Left ventricle myocardium inferior (tissue), 1 donor: ENCODE data around the gene KCNC1. TPM values are rescaled to one million over a fixed set of nuclear protein-coding genes. Genes with fewer than 3 reads are reported as not detected.

Experiments used
- DNase-seq: peaks from one replicate; pipeline ENCODE4 v3.0.0-alpha.2; 2020
- H3K27ac ChIP-seq: fragments of 200-600 bp; replicated peaks from 2 replicates; pipeline ENCODE4 v1.8.0; 2021
- H3K27me3 ChIP-seq: fragments of 200-600 bp; 2 replicates; pipeline ENCODE4 v1.8.0; 2021; ENCODE audit warnings: low read depth
- H3K36me3 ChIP-seq: fragments of 200-600 bp; 2 replicates; pipeline ENCODE4 v1.8.0; 2021
- H3K4me1 ChIP-seq: fragments of 200-600 bp; 2 replicates; pipeline ENCODE4 v1.8.0; 2021
- H3K4me3 ChIP-seq: fragments of 200-600 bp; 2 replicates; pipeline ENCODE4 v1.8.0; 2021; ENCODE audit warnings: mild to moderate bottlenecking, moderate library complexity
- H3K9me3 ChIP-seq: fragments of 200-600 bp; replicated peaks from 2 replicates; pipeline ENCODE4 v1.8.0; 2021
- intact Hi-C: fragments of 100-400 bp; cut with micrococcal nuclease; formaldehyde crosslinking; loops from one replicate; pipeline ENCODE4 v1.11.0; 2022
- total RNA-seq: library from RNA; stranded (reverse); fragmentation: NEBNext Ultra II Directional; extraction: Animal tissue kit (Norgen Biotek cat#: 25700); gene quantifications from one replicate; pipeline ENCODE4 v1.2.1, GENCODE V29; 2021
- TF ChIP-seq, protein P1 (sequence below): fragments of 200-600 bp; IDR thresholded peaks from 2 replicates; pipeline ENCODE4 v1.8.0; 2021; ENCODE audit warnings: antibody characterized with exemption, mild to moderate bottlenecking, borderline replicate concordance
- donor health status: DM: no; HTN: yes; CAD: no; lungs with severe emphysema.

The KCNC1 gene
- total RNA-seq, 1 donor from 2014 or later = not detected

DNA sequence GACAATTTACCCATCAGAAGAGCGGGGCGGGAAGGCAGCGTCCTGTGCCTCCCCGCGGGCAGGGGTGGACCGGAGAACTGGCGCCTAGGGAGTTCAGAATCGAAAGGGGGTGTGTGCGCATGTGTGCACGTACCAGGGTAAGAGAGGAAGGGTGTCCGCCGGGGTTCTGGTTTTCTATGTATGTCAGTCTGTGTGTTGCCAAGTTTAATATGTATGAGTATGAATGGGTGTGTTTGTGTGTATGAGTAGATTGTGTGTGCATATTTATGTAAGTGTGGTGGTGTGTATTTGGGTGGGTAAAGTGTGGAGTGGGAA lies 2.0 kb downstream of the KCNC1 start:
- Histone ChIP-seq H3K9me3 (no peaks in the 10 kb centered on the region), H3K27ac (no peak overlapping the region), H3K4me3 (no peak overlapping the region), H3K27me3 (peaks cover 95% of the 10 kb centered on the region), H3K36me3 (no peaks in the 10 kb centered on the region), H3K4me1 (peaks cover 21% of the 10 kb centered on the region)
- intact Hi-C loops = no loop called here
- DNase-seq = no peak
- TF ChIP-seq, protein P1, sequence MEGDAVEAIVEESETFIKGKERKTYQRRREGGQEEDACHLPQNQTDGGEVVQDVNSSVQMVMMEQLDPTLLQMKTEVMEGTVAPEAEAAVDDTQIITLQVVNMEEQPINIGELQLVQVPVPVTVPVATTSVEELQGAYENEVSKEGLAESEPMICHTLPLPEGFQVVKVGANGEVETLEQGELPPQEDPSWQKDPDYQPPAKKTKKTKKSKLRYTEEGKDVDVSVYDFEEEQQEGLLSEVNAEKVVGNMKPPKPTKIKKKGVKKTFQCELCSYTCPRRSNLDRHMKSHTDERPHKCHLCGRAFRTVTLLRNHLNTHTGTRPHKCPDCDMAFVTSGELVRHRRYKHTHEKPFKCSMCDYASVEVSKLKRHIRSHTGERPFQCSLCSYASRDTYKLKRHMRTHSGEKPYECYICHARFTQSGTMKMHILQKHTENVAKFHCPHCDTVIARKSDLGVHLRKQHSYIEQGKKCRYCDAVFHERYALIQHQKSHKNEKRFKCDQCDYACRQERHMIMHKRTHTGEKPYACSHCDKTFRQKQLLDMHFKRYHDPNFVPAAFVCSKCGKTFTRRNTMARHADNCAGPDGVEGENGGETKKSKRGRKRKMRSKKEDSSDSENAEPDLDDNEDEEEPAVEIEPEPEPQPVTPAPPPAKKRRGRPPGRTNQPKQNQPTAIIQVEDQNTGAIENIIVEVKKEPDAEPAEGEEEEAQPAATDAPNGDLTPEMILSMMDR = no peak

DNA sequence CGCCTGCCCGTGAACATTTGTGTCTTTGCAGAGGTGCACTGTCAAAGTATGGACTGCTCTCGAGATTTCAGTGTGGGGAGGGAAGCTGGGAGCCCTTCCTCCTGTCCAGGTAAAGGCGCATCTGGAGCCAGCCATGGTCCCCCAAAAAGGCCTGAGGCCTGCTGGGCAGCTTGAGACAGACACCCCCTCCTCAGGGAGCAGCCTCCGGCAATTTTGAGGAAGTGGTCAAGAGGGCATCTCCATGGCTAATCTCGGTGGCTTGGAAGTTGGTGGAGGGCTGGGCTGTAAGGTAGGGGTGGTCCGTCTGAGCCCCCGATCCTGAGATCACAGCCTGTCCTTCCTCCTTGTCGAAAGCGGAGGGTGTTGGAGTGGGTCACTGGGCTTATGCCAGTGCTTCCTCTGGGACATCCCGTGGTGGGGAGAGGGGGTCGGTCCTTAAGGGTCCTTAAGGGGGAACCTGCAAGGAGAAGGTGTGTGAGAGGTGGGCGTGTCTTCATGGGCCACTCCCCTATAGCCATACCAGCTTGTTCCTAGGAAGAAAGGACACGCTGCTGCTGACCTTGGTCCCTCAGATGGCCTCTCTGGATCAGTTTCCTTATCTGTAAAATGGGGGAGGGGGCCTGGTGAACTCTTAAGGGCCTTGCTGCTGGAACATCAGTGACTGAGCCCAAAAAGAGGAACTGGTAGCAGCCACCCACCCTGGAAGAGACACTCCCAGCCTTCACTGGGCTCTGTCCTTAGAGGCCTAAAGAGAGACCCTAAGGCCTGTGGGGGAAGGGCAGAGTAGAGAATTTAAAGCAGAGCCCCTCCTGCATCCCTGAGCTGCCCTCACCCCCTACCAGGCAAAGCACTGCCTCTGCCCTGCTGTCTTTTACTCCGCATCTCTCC lies 2.6 kb downstream of the KCNC1 start:
- no peak for DNase-seq
- TF ChIP-seq, protein P1 = no peak
- no peak overlapping the region for H3K27ac ChIP-seq
- intact Hi-C loops = no loop called here
- H3K9me3 ChIP-seq = no peaks in the 10 kb centered on the region
- no peak overlapping the region for H3K4me3 ChIP-seq
- H3K36me3 ChIP-seq = no peaks in the 10 kb centered on the region
- H3K27me3 ChIP-seq = peaks cover 92% of the 10 kb centered on the region
- H3K4me1 ChIP-seq = peaks cover 21% of the 10 kb centered on the region

DNA sequence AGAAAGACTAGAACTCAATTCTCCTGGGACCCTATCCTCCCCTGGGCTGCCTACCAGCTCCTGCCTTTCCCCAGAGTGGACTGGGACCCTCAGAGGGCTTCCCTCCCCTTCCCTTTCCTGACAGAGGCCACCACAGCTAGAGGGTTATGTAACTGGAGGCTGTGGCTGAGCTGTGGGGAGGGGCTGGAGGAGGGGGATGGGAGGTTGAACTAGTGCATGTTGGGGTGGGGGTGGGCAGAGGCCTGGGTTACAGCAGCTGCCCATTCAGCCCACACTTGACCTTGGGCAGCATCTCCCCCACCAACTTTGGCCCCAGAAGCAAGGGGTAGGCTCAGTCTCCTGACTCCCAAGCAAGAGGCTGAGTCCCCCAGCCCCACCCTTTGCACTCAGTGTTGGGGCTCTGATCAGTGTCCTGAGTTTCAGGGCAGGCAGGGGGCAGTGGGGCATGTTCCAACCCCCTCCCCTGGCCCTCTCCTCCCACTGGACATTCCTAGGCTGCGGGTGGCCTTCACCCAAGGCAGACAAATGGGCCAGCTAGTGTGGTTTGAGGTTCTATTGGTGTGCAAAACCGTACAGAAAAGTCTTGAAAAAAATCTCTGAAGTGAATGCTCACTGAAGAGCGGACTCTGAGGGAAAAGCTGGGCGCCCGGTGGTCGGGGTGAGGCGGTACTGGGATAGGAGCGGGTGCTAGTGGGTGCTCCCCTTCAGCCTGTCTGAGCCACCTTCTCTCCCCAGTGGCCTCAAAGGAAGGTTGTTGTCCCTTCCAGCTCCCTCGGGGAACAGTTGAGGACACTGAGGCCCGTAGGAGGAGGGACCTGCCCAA lies 3.8 kb downstream of the KCNC1 start:
- intact Hi-C loops = no loop called here
- H3K27me3 ChIP-seq = peaks cover 82% of the 10 kb centered on the region
- DNase-seq = no peak
- no peaks in the 10 kb centered on the region for H3K9me3 ChIP-seq
- peaks cover 21% of the 10 kb centered on the region for H3K4me1 ChIP-seq
- TF ChIP-seq, protein P1 = no peak
- H3K4me3 ChIP-seq = no peak overlapping the region
- no peak overlapping the region for H3K27ac ChIP-seq
- no peaks in the 10 kb centered on the region for H3K36me3 ChIP-seq

DNA sequence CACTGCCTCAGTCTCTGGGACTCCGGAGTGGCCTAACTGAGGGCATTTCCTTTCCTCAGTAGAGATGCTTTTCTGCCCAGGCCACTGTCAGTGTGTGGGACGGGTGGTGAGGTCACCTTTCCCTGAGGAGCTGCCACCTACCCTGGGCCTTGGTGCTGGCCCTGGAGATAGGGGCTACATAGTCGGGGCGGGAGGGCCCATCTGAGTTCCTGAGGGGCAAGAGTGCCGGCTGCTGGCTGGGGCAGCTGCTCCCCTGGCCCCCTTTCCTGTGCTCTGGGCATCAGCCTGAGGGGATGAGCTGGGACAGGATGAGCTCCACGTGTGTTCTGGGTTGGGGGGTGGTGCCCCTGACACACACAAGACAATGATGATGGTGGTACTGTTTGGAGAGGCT lies 5.4 kb downstream of the KCNC1 start:
- no peak overlapping the region for H3K4me3 ChIP-seq
- no peak for DNase-seq
- H3K36me3 ChIP-seq = no peaks in the 10 kb centered on the region
- H3K27ac ChIP-seq = no peak overlapping the region
- H3K27me3 ChIP-seq = peaks cover 70% of the 10 kb centered on the region
- H3K4me1 ChIP-seq = peaks cover 16% of the 10 kb centered on the region
- intact Hi-C loops = no loop called here
- no peaks in the 10 kb centered on the region for H3K9me3 ChIP-seq
- TF ChIP-seq, protein P1 = no peak

DNA sequence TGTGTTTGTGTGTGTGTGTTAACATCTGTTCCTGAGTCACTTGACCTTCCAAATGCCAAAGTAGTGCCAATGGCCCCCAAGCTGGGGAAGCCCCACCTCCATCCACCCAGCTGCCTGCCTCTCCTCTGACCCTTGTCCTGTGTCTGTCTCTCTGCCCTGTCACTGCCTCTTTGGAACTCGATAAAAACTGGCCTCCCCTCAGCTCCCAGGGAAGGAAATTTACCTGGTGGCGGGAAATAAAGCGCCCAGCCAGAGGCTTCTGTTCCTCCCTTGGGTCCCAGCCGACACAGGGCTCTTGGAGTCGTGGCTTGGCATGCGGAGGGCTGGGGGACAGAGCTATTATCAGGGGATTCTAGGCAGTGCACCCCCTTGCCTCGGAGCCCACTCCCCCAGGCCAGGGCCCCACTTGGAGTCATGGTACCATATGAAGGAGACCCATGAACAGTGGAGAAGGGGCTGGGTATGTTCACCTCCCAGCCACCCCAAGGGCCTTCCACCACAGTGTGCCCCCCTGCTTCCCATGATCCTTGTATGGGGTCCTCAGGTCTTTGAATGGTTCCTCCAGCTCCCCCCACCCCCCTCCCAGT lies 6.2 kb downstream of the KCNC1 start:
- Histone ChIP-seq H3K27me3 (peaks cover 70% of the 10 kb centered on the region), H3K4me3 (no peak overlapping the region), H3K4me1 (peaks cover 8% of the 10 kb centered on the region), H3K9me3 (no peaks in the 10 kb centered on the region), H3K27ac (no peak overlapping the region), H3K36me3 (no peaks in the 10 kb centered on the region)
- intact Hi-C loops = no loop called here
- no peak for DNase-seq
- TF ChIP-seq, protein P1 = no peak
